OCI-LY1 (cell line): ENCODE measurements around the gene SYT2.

Experiments
- EZH2 ChIP-seq: fragments of 200-600 bp; sonication (generic), shearing (Covaris generic); IDR thresholded peaks from 2 replicates; pipeline ENCODE4 v1.8.0; 2017; ENCODE audit warnings: borderline replicate concordance, mixed run types, mild to moderate bottlenecking, antibody characterized with exemption, low read length, moderate library complexity, mixed read lengths
- TF ChIP-seq, protein P1 (sequence below): fragments of 200-600 bp; sonication (generic), shearing (Covaris generic); IDR thresholded peaks from 2 replicates; pipeline ENCODE4 v1.5.1; 2017; ENCODE audit warnings: mild to moderate bottlenecking, antibody characterized with exemption, low read length, moderate library complexity, mixed read lengths

DNA sequence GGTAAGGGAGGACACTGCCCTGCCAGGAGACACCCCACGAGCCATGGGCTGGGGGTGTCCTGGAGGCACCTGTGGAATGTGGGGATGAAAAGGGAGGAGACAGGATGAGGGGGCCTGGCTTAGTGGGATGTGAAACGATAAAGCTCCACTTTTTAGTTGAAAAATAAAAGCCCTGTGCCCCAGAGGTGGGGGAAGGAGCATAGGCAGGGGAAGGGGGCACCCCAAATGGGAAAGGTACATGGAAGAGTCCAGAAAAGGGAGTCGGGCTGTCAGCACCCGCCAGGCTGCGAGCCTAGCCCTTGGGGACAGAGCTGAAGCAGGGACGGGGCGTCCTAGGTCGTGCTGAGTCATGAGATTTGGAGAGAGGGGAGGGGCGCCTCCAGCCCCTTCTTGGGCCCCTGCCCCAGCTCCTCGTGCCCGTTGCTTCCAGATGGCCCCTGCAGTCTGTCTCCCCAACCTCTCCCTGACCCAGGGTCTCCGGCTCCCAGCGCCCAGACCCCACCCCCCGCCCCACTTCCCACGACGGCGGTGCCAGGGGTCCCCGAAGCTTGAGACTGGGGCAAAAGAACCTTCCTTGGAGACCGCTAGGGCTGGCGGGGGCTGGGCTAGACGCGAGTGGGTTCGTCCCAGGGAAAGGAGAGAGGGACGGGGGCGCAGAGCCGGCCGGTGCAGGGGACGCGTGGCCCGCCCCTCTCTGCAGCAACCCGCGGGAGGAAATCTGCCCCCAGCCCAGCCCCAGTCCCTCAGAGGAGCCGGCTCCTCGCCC lies 795 bp downstream of the SYT2 start:
- TF ChIP-seq EZH2: no peak
- TF ChIP-seq, protein P1, sequence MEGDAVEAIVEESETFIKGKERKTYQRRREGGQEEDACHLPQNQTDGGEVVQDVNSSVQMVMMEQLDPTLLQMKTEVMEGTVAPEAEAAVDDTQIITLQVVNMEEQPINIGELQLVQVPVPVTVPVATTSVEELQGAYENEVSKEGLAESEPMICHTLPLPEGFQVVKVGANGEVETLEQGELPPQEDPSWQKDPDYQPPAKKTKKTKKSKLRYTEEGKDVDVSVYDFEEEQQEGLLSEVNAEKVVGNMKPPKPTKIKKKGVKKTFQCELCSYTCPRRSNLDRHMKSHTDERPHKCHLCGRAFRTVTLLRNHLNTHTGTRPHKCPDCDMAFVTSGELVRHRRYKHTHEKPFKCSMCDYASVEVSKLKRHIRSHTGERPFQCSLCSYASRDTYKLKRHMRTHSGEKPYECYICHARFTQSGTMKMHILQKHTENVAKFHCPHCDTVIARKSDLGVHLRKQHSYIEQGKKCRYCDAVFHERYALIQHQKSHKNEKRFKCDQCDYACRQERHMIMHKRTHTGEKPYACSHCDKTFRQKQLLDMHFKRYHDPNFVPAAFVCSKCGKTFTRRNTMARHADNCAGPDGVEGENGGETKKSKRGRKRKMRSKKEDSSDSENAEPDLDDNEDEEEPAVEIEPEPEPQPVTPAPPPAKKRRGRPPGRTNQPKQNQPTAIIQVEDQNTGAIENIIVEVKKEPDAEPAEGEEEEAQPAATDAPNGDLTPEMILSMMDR: no peak
